ENCODE data around the gene CBLL1.

DNA sequence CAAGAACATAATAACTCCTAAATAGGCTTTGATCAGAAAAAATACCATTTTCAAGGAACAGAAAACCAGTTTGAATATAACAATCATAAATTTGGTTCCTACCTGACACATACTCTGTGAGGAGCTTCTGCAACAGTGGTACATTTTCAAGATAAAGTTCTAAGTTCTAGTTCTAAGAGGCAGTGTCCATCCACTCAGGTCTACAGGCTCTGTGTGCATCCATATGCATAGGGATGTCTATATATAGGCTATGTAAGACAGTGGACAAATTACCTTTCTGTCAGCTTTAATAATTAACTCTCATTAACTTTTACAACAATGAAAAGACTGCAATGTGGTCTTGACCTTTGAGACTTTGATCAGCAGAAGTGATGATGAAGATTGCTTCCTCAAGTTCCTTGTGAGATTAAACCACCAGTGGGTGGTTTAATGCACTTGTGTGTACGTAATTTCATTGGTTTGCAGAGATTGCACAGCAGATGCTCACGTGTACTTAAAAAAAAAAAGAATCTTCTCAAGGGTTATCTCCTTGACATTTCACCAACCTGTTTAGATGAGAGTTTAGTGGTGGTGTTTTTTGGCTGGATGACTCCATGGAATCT, 59.2 kb downstream of the CBLL1 start, which contains the start of gene SLC26A3:
- TF ChIP-seq EZH2 (optimal IDR thresholded peaks at IDR 0.05; ENCODE audit: low read depth, low read length) (no peak), CTCF (IDR thresholded peaks at IDR 0.05; ENCODE audit: low read length) (no peak)

Measured in MM.1S (cell line).